A673 (cell line): ENCODE results near the gene MVB12B. TPM values are rescaled to one million over a fixed set of nuclear protein-coding genes. Genes with fewer than 3 reads are reported as not detected.

Experiments used
- BruUV-seq: library from RNA; stranded (reverse); fragments of 400-500 nt; replicated peaks from 2 replicates; lab custom pipeline; 2021; lab: Mats Ljungman, UMichigan
- CTCF ChIA-PET: fragments of 300-600 bp; sonication (Branson Sonifier 250); formaldehyde crosslinking; loops from one replicate; lab custom pipeline; 2022; ENCODE audit warnings: antibody characterized with exemption; lab: Charles Lee
- POLR2A ChIA-PET: fragments of 300-600 bp; sonication (Branson Sonifier 250); formaldehyde crosslinking; loops from one replicate; lab custom pipeline; 2022; ENCODE audit warnings: antibody characterized with exemption; ENCODE audit not compliant: low non-redundant PET; lab: Charles Lee
- DNase-seq: peaks from one replicate; pipeline ENCODE4 v3.0.0-alpha.2; 2015; ENCODE audit warnings: low spot score
- H3K27ac ChIP-seq: fragments of 200-600 bp; sonication (generic); 2 replicates; pipeline ENCODE4 v1.5.1; 2016; ENCODE audit warnings: mixed run types, low read depth, mild to moderate bottlenecking, mixed read lengths, antibody characterized with exemption, low read length; ENCODE audit not compliant: poor library complexity, severe bottlenecking
- H3K27me3 ChIP-seq: fragments of 200-600 bp; sonication (generic); replicated peaks from 2 replicates; pipeline ENCODE4 v1.6.1; 2017; ENCODE audit warnings: mixed run types, low read depth, mild to moderate bottlenecking, mixed read lengths, antibody characterized with exemption, low read length; ENCODE audit not compliant: insufficient read depth, poor library complexity
- H3K36me3 ChIP-seq: fragments of 200-600 bp; sonication (generic); 2 replicates; pipeline ENCODE4 v1.6.1; 2016; ENCODE audit warnings: mixed run types, mild to moderate bottlenecking, mixed read lengths, antibody characterized with exemption, low read length; ENCODE audit not compliant: insufficient read depth, poor library complexity, severe bottlenecking
- H3K4me1 ChIP-seq: fragments of 200-600 bp; sonication (generic); 2 replicates; pipeline ENCODE4 v1.6.1; 2017; ENCODE audit warnings: mixed run types, mild to moderate bottlenecking, mixed read lengths, antibody characterized with exemption, low read length; ENCODE audit not compliant: insufficient read depth, poor library complexity, severe bottlenecking
- H3K4me3 ChIP-seq: fragments of 200-600 bp; sonication (generic); 2 replicates; pipeline ENCODE4 v1.5.1; 2016; ENCODE audit warnings: low read depth, mixed run types, mild to moderate bottlenecking, mixed read lengths, low read length; ENCODE audit not compliant: poor library complexity, severe bottlenecking
- H3K9me3 ChIP-seq: fragments of 200-600 bp; sonication (generic); 2 replicates; pipeline ENCODE4 v1.6.1; 2016; ENCODE audit warnings: mixed run types, low read depth, mild to moderate bottlenecking, mixed read lengths, antibody characterized with exemption, low read length; ENCODE audit not compliant: poor library complexity, severe bottlenecking
- EZH2 ChIP-seq: fragments of 200-600 bp; sonication (generic); IDR thresholded peaks from 2 replicates; pipeline ENCODE4 v1.6.1; 2017; ENCODE audit warnings: borderline replicate concordance, low read depth, mild to moderate bottlenecking, mixed read lengths, antibody characterized with exemption, low read length; ENCODE audit not compliant: poor library complexity, severe bottlenecking
- intact Hi-C: fragments of 100-400 bp; cut with micrococcal nuclease; formaldehyde crosslinking; loops from one replicate; pipeline ENCODE4 v1.10.0; 2022; ENCODE audit not compliant: unreplicated experiment
- total RNA-seq: library from RNA; stranded (reverse); gene quantifications from 2 replicates; pipeline ENCODE4 v1.2.3, GENCODE V29; 2021
- TF ChIP-seq, protein P1 (sequence below): fragments of 300-800, 200-600 bp; sonication (generic); conservative IDR thresholded peaks from 2 replicates; pipeline ENCODE4 v1.5.1; 2017; ENCODE audit warnings: low read depth, mild to moderate bottlenecking, antibody characterized with exemption, low read length, moderate library complexity, mixed read lengths

Gene MVB12B
- total RNA-seq, 1 experiment from 2014 or later: 12.3 TPM

DNA sequence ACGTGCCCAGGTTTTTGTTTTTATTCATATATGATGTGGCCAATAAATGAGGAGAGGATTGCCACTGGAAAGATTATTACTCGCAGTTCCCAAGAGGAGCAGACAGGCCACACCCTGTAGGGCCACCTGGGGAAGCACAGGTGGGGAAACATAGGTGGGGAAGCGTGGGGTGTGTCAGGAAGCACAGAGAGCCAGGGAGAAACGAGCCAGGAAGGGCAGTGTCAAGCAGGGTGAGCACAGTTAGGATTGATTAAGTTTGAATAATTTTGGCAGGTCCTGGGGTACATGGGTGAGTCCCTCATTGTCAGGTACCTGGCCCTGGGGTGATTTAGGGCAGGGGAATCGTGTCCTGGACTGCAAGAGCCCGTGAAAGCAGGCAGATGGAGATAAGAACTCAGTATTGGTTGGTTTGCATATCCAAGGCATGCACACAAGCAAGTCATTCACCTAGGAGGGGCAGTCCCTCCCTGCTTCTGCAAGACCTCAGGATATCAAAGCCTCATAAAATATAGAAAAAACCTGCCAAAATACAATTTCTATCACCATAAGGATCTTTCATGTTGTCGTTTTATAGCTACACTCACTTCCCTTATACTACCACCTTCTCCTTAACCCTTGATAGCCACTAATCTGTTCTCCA, 22.4 kb downstream of the MVB12B start:
- no peak overlapping the region for H3K27ac ChIP-seq
- H3K4me1 ChIP-seq: no peaks in the 10 kb centered on the region
- no peak overlapping the region for H3K4me3 ChIP-seq
- peaks cover 8% of the 10 kb centered on the region for H3K9me3 ChIP-seq
- no peaks in the 10 kb centered on the region for H3K36me3 ChIP-seq
- TF ChIP-seq, protein P1, sequence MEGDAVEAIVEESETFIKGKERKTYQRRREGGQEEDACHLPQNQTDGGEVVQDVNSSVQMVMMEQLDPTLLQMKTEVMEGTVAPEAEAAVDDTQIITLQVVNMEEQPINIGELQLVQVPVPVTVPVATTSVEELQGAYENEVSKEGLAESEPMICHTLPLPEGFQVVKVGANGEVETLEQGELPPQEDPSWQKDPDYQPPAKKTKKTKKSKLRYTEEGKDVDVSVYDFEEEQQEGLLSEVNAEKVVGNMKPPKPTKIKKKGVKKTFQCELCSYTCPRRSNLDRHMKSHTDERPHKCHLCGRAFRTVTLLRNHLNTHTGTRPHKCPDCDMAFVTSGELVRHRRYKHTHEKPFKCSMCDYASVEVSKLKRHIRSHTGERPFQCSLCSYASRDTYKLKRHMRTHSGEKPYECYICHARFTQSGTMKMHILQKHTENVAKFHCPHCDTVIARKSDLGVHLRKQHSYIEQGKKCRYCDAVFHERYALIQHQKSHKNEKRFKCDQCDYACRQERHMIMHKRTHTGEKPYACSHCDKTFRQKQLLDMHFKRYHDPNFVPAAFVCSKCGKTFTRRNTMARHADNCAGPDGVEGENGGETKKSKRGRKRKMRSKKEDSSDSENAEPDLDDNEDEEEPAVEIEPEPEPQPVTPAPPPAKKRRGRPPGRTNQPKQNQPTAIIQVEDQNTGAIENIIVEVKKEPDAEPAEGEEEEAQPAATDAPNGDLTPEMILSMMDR: no peak
- TF ChIP-seq EZH2: no peak
- CTCF ChIA-PET: no interaction called here
- POLR2A ChIA-PET: no interaction called here
- no peak for DNase-seq
- intact Hi-C loops: no loop called here
- H3K27me3 ChIP-seq: no peaks in the 10 kb centered on the region
- BruUV-seq: no TSS peak

- peaks cover 14% of the 10 kb centered on the region for H3K9me3 ChIP-seq
- no peaks in the 10 kb centered on the region for H3K27me3 ChIP-seq
- no peak overlapping the region for H3K4me3 ChIP-seq
- H3K4me1 ChIP-seq: no peaks in the 10 kb centered on the region
- H3K36me3 ChIP-seq: no peaks in the 10 kb centered on the region
- BruUV-seq: no TSS peak
- DNase-seq: no peak
- POLR2A ChIA-PET: no interaction called here
- TF ChIP-seq, protein P1: no peak
- TF ChIP-seq EZH2: no peak
- no peak overlapping the region for H3K27ac ChIP-seq
- intact Hi-C loops: no loop called here
- CTCF ChIA-PET: no interaction called here
Observed at GRCh38 chr9:126354887-126355770, 28.5 kb downstream of the MVB12B start.

DNA sequence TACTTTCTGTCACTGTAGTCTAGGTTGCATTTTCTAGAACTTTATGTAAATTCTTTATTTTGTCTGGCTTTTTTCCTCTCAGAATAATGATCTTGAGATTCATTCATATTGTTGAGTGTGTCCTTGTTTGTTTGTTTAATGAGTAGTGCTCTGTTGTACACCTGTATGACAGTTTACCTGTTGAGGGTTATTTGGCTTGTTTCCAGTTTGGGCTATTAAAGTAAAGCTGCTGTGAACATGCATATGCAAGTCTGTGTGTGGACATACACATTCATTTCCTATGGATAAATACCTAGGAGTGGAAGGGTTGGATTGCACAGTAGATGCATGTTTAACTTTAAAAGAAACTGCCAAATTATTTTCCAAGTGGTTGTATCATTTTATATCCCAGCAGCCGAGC, 30.4 kb downstream of the MVB12B start:
- no TSS peak for BruUV-seq
- no peaks in the 10 kb centered on the region for H3K4me1 ChIP-seq
- POLR2A ChIA-PET: no interaction called here

More for the DNA sequence above, 30.4 kb downstream of the MVB12B start:
- CTCF ChIA-PET: no interaction called here
- intact Hi-C loops: no loop called here
- Histone ChIP-seq H3K4me3 (no peak overlapping the region), H3K27me3 (no peaks in the 10 kb centered on the region), H3K36me3 (no peaks in the 10 kb centered on the region), H3K27ac (no peak overlapping the region), H3K9me3 (peaks cover 21% of the 10 kb centered on the region)
- no peak for DNase-seq
- no peak for TF ChIP-seq EZH2
- TF ChIP-seq, protein P1: no peak
